Measurements from ENCODE around the gene IFT80.

DNA sequence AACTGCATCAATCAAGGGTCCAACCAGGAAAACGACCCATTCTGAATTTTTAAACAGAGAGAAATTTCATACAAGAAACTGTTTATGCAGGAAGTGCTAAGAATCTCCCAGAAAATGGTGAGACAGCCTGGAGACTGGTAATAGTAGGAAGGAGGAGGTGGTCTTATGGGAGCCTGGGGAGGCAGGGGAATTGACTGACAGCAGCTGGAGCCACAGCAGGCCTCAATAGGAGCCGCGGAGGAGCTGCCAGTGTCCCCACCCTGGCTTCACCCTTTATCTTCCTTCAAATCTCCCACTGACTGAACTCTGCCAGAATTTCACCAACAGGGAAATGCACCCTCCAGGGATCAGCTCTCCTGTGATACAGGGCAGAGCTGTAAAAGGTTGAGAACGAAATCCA, 181.3 kb downstream of the IFT80 start:
- TF ChIP-seq, protein P1, sequence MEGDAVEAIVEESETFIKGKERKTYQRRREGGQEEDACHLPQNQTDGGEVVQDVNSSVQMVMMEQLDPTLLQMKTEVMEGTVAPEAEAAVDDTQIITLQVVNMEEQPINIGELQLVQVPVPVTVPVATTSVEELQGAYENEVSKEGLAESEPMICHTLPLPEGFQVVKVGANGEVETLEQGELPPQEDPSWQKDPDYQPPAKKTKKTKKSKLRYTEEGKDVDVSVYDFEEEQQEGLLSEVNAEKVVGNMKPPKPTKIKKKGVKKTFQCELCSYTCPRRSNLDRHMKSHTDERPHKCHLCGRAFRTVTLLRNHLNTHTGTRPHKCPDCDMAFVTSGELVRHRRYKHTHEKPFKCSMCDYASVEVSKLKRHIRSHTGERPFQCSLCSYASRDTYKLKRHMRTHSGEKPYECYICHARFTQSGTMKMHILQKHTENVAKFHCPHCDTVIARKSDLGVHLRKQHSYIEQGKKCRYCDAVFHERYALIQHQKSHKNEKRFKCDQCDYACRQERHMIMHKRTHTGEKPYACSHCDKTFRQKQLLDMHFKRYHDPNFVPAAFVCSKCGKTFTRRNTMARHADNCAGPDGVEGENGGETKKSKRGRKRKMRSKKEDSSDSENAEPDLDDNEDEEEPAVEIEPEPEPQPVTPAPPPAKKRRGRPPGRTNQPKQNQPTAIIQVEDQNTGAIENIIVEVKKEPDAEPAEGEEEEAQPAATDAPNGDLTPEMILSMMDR (IDR thresholded peaks at IDR 0.05) = no peak
- no peak for TF ChIP-seq POLR2A (IDR thresholded peaks at IDR 0.05)

All from adrenal gland (tissue), 5 donors.